Stimulated activated naive B cell treated with anti-CD40 and anti-IgM and Interleukin-4, amounts not matched to agents 10 μg/mL and 1 μg/mL and 100 μg/mL, for 72 hours (primary cell): Measurements from ENCODE around the gene GPRC6A.
"Not testable (repeated sequence)": the region's sequence is repeated elsewhere in the genome, so short reads cannot be mapped to it uniquely, and the experiment has no call there.

Experiments
- ATAC-seq, 2 donors: fragments of 150-1000 bp; cut with Tn5 transposase; replicated peaks; 2 replicates each; pipeline ENCODE4 v1.10.0; 2021; ENCODE audit warnings: moderate library complexity in 1 of 2
- DNase-seq: peaks from one replicate; pipeline ENCODE4 v3.0.0; 2021
- H3K27ac Mint-ChIP-seq: one replicate; pipeline ENCODE4 v1.8.0; 2022; ENCODE audit warnings: mild to moderate bottlenecking, mixed read lengths
- H3K27me3 Mint-ChIP-seq, 2 donors: one replicate each; pipeline ENCODE4 v1.8.0; 2022; ENCODE audit warnings: mixed read lengths in 2 of 2
- H3K36me3 Mint-ChIP-seq, 2 donors: one replicate each; pipeline ENCODE4 v1.8.0; 2022; ENCODE audit warnings: mixed read lengths in 2 of 2, mild to moderate bottlenecking in 1 of 2
- H3K4me1 Mint-ChIP-seq, 2 donors: one replicate each; pipeline ENCODE4 v1.8.0; 2022; ENCODE audit warnings: mixed read lengths in 2 of 2, mild to moderate bottlenecking in 1 of 2
- H3K4me3 Mint-ChIP-seq, 2 donors: one replicate each; pipeline ENCODE4 v1.8.0; 2022; ENCODE audit warnings: mild to moderate bottlenecking in 2 of 2, mixed read lengths in 2 of 2, moderate library complexity in 1 of 2
- H3K9me3 Mint-ChIP-seq, 2 donors: one replicate each; pipeline ENCODE4 v1.8.0; 2022; ENCODE audit warnings: mixed read lengths in 2 of 2, mild to moderate bottlenecking in 1 of 2

GPRC6A gene

DNA sequence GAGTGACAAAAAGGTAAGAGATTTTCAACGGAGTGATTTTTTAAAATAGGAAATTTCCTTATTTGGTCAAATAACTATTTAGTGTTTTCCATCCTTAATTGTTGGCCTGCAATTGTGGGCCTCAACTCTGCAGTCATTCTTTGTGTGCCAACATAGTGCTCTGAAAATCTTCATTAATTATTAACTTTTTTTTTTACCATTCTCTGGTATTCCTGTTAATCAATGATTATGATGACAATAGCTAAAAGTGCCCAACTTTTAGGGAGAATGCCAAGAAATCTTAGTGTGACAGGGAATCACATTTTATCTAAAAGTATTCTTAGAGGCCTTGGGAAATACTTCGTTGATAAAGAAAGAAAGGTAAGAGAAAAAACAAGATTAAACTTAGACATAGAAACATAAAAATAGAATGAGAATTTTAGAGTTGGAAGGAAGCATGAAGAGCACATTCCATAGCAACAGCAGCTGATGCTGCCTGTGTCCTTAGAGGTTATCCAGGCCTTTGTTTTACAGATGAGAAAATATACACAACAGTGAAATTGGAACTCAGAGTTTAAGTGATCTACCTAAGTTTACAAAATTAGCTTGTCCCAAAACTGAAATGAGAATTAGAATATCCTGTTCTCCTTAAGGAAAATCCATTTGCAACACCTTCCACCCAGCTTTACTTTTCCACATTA is 1.2 kb downstream of the GPRC6A start:
- H3K36me3 Mint-ChIP-seq: no peaks in the 10 kb centered on the region
- H3K4me3 Mint-ChIP-seq: no peak overlapping the region
- DNase-seq: no peak
- no peak overlapping the region for H3K27ac Mint-ChIP-seq
- H3K27me3 Mint-ChIP-seq: no peaks in the 10 kb centered on the region
- H3K9me3 Mint-ChIP-seq: peaks cover 5 to 15% of the 10 kb centered on the region in 2 donors
- no peaks in the 10 kb centered on the region for H3K4me1 Mint-ChIP-seq
- no peak for ATAC-seq

GRCh38 chr6:116816336-116816735 is 12.5 kb downstream of the GPRC6A start:
- peaks cover 7 to 21% of the 10 kb centered on the region in 2 donors for H3K9me3 Mint-ChIP-seq
- not testable (repeated sequence) for H3K27me3 Mint-ChIP-seq, H3K4me1 Mint-ChIP-seq, H3K27ac Mint-ChIP-seq, H3K4me3 Mint-ChIP-seq, DNase-seq, ATAC-seq, H3K36me3 Mint-ChIP-seq

GRCh38 chr6:116812051-116812650 is 16.7 kb downstream of the GPRC6A start:
- no peaks in the 10 kb centered on the region for H3K27me3 Mint-ChIP-seq
- DNase-seq (no peak), ATAC-seq (no peak)
- no peak overlapping the region for H3K27ac Mint-ChIP-seq
- H3K4me1 Mint-ChIP-seq: no peaks in the 10 kb centered on the region
- H3K36me3 Mint-ChIP-seq: no peaks in the 10 kb centered on the region
- peaks cover 12 to 22% of the 10 kb centered on the region in 2 donors for H3K9me3 Mint-ChIP-seq
- no peak overlapping the region for H3K4me3 Mint-ChIP-seq

- H3K9me3 Mint-ChIP-seq: no peaks in the 10 kb centered on the region
- no peaks in the 10 kb centered on the region for H3K36me3 Mint-ChIP-seq
- H3K27me3 Mint-ChIP-seq: peaks cover 9 to 17% of the 10 kb centered on the region in 2 donors
- no peak overlapping the region for H3K4me3 Mint-ChIP-seq
- ATAC-seq (no peak), DNase-seq (no peak)
- H3K4me1 Mint-ChIP-seq: no peaks in the 10 kb centered on the region
- H3K27ac Mint-ChIP-seq: no peak overlapping the region
Observed at GRCh38 chr6:116801971-116802370, 26.9 kb downstream of the GPRC6A start.

DNA sequence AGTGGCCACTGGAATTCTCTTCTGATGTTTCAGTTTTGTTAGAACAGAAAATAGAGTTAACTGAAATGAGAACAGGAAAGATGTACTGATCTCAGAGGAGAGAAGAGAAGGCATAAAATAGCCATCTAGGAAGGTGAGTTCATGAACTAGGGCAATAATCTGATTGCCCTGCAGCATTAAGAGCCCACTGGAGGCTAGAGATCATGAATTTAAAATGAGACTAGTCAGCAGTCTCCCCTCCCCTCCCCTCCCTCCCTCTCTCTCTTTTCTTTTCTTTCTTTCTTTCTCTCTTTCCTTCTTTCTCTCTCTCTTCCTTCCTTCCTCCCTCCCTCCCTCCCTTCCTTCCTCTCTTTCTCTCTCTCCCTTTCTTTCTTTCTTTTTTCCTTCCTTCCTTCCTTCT is 28.9 kb downstream of the GPRC6A start:
- H3K9me3 Mint-ChIP-seq: no peaks in the 10 kb centered on the region
- no peak overlapping the region for H3K27ac Mint-ChIP-seq
- no peaks in the 10 kb centered on the region for H3K4me1 Mint-ChIP-seq
- H3K4me3 Mint-ChIP-seq: no peak overlapping the region
- no peaks in the 10 kb centered on the region for H3K36me3 Mint-ChIP-seq
- peaks cover 9 to 11% of the 10 kb centered on the region in 2 donors for H3K27me3 Mint-ChIP-seq
- ATAC-seq: no peak
- DNase-seq: no peak

- Mint-ChIP-seq H3K36me3 (no peaks in the 10 kb centered on the region), H3K27ac (no peak overlapping the region), H3K27me3 (peaks cover 9 to 11% of the 10 kb centered on the region in 2 donors), H3K4me1 (no peaks in the 10 kb centered on the region), H3K9me3 (no peaks in the 10 kb centered on the region), H3K4me3 (no peak overlapping the region)
- DNase-seq: no peak
- ATAC-seq: no peak
Observed at GRCh38 chr6:116797585-116797984, 31.3 kb downstream of the GPRC6A start.

DNA sequence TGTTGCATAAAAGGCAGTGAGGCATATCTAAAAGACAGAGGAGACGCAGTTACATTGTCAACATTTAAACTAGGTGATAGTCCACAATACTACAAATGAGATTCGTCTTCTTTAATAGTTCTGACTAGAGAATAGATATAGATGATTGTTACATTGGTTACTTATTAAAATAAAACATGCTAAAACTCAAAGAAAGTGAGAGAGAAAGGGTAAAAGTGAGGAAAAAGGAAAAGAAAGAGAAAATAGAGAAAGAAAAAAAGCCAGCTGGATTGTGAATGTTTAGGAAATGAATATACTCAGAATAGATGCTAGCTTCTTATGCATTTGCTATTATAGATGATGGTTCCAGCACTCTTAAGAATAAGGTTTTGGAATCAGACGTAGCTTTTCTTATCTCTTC is 35.7 kb downstream of the GPRC6A start:
- H3K36me3 Mint-ChIP-seq: no peaks in the 10 kb centered on the region
- peaks cover 6 to 8% of the 10 kb centered on the region in 2 donors for H3K27me3 Mint-ChIP-seq
- H3K4me3 Mint-ChIP-seq: no peak overlapping the region
- ATAC-seq (no peak), DNase-seq (no peak)
- no peak overlapping the region for H3K27ac Mint-ChIP-seq
- no peaks in the 10 kb centered on the region for H3K4me1 Mint-ChIP-seq
- H3K9me3 Mint-ChIP-seq: no peaks in the 10 kb centered on the region

- DNase-seq: no peak
- Mint-ChIP-seq H3K36me3 (no peaks in the 10 kb centered on the region), H3K27ac (no peak overlapping the region), H3K4me1 (no peaks in the 10 kb centered on the region), H3K27me3 (peaks cover 6 to 12% of the 10 kb centered on the region in 2 donors), H3K4me3 (no peak overlapping the region), H3K9me3 (no peaks in the 10 kb centered on the region)
- no peak for ATAC-seq
Observed at GRCh38 chr6:116783852-116784251, 45.0 kb downstream of the GPRC6A start.

DNA sequence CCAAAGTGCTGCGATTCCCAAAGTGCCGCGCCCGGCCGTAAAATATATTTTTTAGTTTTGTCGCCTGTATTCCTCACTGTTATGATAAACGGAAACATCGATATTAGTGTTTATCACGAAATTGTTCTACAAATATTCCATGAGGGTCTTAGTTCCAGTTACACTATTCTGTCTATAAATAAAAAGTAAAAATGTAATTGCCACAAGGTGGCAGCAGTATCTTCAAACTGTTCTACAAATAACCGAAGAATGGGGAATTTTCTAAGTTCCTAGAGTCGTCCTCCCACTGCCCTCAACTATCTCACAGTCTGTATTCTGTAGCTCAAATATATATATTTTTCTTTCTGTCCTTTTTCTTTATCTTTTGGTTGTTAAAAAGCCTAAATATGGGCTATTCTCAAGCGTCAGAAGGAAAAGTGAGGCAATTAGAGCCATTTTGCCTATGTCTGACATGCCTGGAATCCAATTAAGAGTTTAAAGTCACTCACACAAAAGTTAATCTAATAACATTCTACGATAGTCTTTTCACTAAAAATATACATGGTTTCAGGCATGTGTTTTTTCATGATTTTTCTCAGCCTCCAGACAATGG is 49.2 kb downstream of the GPRC6A start:
- H3K27me3 Mint-ChIP-seq: peaks cover 3 to 6% of the 10 kb centered on the region in 2 donors
- H3K9me3 Mint-ChIP-seq: peaks cover 0 to 2% of the 10 kb centered on the region in 2 donors
- H3K4me3 Mint-ChIP-seq: no peak overlapping the region
- ATAC-seq (peak in 1 of 2 donors; percentile 39), DNase-seq (no peak)
- no peak overlapping the region for H3K27ac Mint-ChIP-seq
- no peaks in the 10 kb centered on the region for H3K36me3 Mint-ChIP-seq
- H3K4me1 Mint-ChIP-seq: no peaks in the 10 kb centered on the region

GRCh38 chr6:116773886-116774285 is 55.0 kb downstream of the GPRC6A start:
- no peaks in the 10 kb centered on the region for H3K36me3 Mint-ChIP-seq
- no peak for ATAC-seq
- no peak overlapping the region for H3K27ac Mint-ChIP-seq

DNA sequence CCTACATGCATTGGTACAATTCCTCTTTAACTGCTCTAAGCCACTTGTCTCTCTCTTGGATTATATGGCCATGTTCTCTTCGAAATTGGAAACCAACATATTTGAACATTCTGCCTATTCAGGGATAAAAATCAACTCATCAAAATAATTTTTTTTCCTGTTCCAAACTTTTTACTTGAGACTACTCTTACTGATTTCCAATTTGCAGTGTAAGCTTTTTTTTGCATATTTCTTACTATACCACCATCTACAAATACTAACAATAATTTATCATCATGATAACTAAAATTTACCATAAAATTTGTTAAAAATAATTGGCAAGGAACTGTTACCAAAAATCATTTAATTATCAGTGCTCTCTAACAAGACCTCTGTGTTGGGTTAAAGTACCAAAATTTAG is 56.4 kb downstream of the GPRC6A start:
- peaks cover 0 to 2% of the 10 kb centered on the region in 2 donors for H3K9me3 Mint-ChIP-seq
- H3K36me3 Mint-ChIP-seq: no peaks in the 10 kb centered on the region
- no peak overlapping the region for H3K4me3 Mint-ChIP-seq
- ATAC-seq (no peak), DNase-seq (no peak)
- H3K27me3 Mint-ChIP-seq: peaks cover 8 to 24% of the 10 kb centered on the region in 2 donors
- H3K4me1 Mint-ChIP-seq: no peaks in the 10 kb centered on the region
- H3K27ac Mint-ChIP-seq: no peak overlapping the region

More at GRCh38 chr6:116773886-116774285, 55.0 kb downstream of the GPRC6A start:
- Mint-ChIP-seq H3K9me3 (peaks cover 0 to 2% of the 10 kb centered on the region in 2 donors), H3K4me1 (no peaks in the 10 kb centered on the region), H3K27me3 (peaks cover 8 to 21% of the 10 kb centered on the region in 2 donors), H3K4me3 (no peak overlapping the region)
- DNase-seq: no peak

DNA sequence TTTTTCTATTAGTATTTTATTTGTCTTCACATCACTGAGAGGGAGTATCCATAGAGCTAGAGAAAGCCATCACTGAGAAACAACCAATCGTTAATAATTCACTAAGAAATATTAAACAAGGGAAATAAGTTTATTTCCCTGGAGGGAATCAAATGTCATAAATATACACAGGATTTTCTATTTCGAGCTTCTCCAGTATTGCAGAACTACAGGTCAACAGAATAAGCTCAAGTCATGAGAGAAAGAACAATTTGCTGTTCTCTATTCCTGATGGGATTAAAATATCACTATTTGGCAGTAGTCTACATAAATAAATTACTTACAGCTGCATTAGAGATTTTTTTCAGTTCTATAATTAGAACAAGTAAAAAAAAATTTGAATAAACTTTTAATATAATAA is 61.2 kb downstream of the GPRC6A start:
- Mint-ChIP-seq H3K36me3 (no peaks in the 10 kb centered on the region), H3K27ac (no peak overlapping the region), H3K27me3 (peaks cover 33 to 55% of the 10 kb centered on the region in 2 donors), H3K4me1 (peaks cover 9 to 12% of the 10 kb centered on the region in 2 donors), H3K4me3 (no peak overlapping the region), H3K9me3 (no peaks in the 10 kb centered on the region)
- no peak for ATAC-seq
- no peak for DNase-seq

- peaks cover 29 to 47% of the 10 kb centered on the region in 2 donors for H3K27me3 Mint-ChIP-seq
- no peak overlapping the region for H3K27ac Mint-ChIP-seq
- no peak for DNase-seq
- peaks cover 9 to 12% of the 10 kb centered on the region in 2 donors for H3K4me1 Mint-ChIP-seq
- H3K4me3 Mint-ChIP-seq: peak overlapping the region; percentile 79
- no peaks in the 10 kb centered on the region for H3K9me3 Mint-ChIP-seq
- H3K36me3 Mint-ChIP-seq: no peaks in the 10 kb centered on the region
- no peak for ATAC-seq
Observed at GRCh38 chr6:116766506-116767176, 62.2 kb downstream of the GPRC6A start.

DNA sequence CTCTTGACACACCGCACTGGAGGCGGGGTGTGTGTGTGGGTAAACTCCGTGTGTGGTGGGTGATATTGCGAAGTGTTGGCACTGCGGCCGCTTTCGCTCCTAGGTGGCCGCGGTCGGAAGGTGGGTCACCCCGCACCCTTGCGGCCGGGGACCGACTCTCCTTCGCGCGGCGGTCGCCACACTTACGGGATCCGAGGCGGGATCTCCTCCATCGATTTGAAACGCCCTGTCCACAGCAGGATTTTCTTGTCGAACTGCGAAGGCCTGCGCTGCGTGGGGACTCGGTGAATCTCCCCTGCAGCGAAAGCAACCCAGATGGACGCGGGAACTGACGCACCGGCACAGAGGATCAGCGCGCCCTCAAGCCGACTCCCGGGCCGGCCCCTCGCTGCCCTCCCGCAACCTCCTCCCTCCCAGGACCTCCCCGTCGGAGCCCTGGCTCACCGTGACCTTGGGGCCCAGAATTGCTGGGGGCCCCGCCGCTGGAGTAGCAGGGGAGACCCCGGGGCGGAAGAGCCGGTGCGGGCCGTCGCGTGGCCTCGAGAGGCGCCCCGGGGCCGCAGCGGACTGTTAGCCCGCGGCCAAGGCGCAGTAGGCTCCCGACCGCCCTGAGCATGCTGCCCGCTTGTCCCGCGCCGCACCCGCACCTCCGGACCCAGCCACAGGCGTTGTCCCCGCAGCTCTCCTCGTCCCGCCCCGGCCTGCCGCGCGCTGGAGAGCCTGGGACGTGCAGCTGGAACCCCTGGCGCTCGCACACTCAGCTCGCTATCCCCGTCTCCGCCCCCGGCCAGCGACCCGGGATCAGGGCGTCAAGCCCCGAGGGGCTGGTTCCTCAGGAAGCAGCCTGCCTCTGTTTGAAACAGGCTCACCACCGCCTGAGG is 63.7 kb downstream of the GPRC6A start, which contains the start of gene FAM162B:
FAM162B (minus strand) TSS at position 759 of the 881 bp plus-strand sequence; CDS start at position 616, 143 bp downstream.
- DNase-seq (no peak), ATAC-seq (peak; percentile 48 to 61)
- no peak within 1 kb of the TSS for H3K27ac Mint-ChIP-seq
- no peaks in the 10 kb centered on the region for H3K36me3 Mint-ChIP-seq
- peak within 1 kb of the TSS; percentile 79 for H3K4me3 Mint-ChIP-seq
- no peaks in the 10 kb centered on the region for H3K9me3 Mint-ChIP-seq
- H3K27me3 Mint-ChIP-seq: peaks cover 27 to 36% of the 10 kb centered on the region in 2 donors
- H3K4me1 Mint-ChIP-seq: peaks cover 9 to 12% of the 10 kb centered on the region in 2 donors
